ENCODE data around the gene CXCL12.

DNA sequence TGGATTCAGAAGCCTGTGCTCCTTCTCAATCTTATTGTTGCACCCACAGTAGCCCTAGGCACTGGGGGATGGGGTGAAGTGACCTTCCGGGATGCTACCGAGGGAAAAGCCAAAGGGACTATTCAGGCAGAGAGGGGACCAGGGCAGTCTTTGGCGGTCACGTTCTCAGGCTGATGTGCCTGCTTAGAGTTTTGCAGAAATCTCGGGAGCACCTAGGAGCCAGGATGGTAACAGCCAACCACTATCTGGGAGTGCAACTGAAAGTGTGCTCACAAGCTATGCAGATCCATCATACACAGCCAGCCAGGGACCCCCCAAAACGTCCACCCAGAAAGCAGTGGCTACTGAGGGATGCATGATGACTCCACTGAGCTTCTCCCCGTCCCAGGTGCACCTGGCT, 52.4 kb downstream of the CXCL12 start:
- TF ChIP-seq, protein P1, sequence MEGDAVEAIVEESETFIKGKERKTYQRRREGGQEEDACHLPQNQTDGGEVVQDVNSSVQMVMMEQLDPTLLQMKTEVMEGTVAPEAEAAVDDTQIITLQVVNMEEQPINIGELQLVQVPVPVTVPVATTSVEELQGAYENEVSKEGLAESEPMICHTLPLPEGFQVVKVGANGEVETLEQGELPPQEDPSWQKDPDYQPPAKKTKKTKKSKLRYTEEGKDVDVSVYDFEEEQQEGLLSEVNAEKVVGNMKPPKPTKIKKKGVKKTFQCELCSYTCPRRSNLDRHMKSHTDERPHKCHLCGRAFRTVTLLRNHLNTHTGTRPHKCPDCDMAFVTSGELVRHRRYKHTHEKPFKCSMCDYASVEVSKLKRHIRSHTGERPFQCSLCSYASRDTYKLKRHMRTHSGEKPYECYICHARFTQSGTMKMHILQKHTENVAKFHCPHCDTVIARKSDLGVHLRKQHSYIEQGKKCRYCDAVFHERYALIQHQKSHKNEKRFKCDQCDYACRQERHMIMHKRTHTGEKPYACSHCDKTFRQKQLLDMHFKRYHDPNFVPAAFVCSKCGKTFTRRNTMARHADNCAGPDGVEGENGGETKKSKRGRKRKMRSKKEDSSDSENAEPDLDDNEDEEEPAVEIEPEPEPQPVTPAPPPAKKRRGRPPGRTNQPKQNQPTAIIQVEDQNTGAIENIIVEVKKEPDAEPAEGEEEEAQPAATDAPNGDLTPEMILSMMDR (IDR thresholded peaks at IDR 0.05; ENCODE audit: borderline replicate concordance, extremely low read depth, low read length, poor library complexity, severe bottlenecking), result no peak
- no peak for TF ChIP-seq EZH2 (IDR thresholded peaks at IDR 0.05; ENCODE audit: borderline replicate concordance, low read depth, low read length, severe bottlenecking)

All from DND-41 (cell line).